ENCODE data around the gene MANSC1. TPM values are rescaled to one million over a fixed set of nuclear protein-coding genes. Genes with fewer than 3 reads are reported as not detected.

MANSC1 gene
- total RNA-seq, 2 donors from 2014 or later: 0.65 to 1.5 TPM

DNA sequence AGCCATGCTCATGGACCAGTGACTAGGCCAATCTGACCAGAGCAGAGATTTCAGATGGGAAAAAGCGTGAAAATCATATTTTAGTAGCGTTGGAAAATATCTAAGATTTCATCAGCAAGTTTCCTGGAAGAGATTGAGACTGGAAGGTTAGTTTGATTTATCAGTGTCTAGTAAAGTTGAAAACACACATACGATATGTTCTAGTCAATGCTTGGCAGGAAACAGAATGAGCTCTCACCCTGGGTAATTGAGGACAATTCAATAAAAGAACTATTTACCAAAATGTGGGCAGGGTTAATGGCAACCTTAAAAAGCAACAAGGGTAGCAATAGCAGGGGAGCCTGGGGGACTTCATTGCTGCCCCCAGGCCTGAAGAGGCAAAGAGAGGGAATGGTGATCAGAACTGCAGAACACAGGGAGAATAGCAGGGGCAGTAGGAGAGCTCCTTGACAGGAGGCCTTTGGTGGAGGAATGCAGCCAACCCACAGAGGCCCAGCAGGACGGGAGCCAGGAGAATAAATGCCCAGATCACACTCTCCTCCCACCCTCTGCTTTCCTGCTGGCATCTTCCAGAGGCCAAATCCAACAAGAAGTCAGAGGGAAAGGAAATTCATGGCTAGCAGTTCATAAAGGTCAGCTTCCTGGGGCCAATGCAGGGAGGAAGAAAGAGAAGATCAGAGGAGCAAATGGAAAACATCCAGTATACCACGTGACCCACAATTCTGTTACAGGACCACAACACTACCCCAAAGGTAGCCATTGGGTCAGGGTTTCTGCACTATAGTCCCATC lies 55.6 kb downstream of the MANSC1 start:
- Mint-ChIP-seq H3K9me3 (no peaks in the 10 kb centered on the region), H3K27me3 (ENCODE audit: low read depth) (no peaks in the 10 kb centered on the region), H3K36me3 (ENCODE audit: insufficient read depth in 2 of 2) (no peaks in the 10 kb centered on the region), H3K4me1 (ENCODE audit: low read depth) (no peaks in the 10 kb centered on the region), H3K27ac (no peak overlapping the region), H3K4me3 (no peak overlapping the region)
- DNase-seq (no peak), ATAC-seq (replicated peaks in 1 of 2) (no peak)

GRCh38 chr12:12290206-12290605 lies 59.8 kb downstream of the MANSC1 start:
- Mint-ChIP-seq H3K9me3 (no peaks in the 10 kb centered on the region), H3K36me3 (ENCODE audit: insufficient read depth in 2 of 2) (no peaks in the 10 kb centered on the region), H3K27me3 (ENCODE audit: low read depth) (no peaks in the 10 kb centered on the region), H3K4me3 (no peak overlapping the region), H3K27ac (no peak overlapping the region), H3K4me1 (ENCODE audit: low read depth) (no peaks in the 10 kb centered on the region)
- no peak for ATAC-seq (replicated peaks in 1 of 2)
- no peak for DNase-seq

DNA sequence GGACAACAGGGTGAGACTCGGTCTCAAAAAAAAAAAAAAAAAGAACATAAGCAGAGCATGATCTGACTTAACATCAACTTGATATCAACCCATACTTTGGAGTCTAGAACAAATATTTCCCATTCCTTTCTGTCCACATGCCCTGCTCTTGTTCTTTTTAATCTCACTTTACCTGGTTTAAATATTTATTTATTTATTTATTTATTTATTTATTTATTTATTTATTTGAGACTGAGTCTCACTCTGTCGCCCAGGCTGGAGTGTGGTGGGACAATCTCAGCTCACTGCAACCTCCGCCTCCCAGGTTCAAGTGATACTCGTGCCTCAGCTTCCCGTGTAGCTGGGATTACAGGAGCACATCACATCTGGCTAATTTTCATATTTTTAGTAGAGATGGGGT lies 63.6 kb downstream of the MANSC1 start:
- no peak for DNase-seq
- peaks cover 20% of the 10 kb centered on the region for H3K27me3 Mint-ChIP-seq (ENCODE audit: low read depth)
- H3K9me3 Mint-ChIP-seq: no peaks in the 10 kb centered on the region
- peaks cover 9% of the 10 kb centered on the region for H3K4me1 Mint-ChIP-seq (ENCODE audit: low read depth)
- no peak for ATAC-seq (replicated peaks in 1 of 2)
- H3K36me3 Mint-ChIP-seq (ENCODE audit: insufficient read depth in 2 of 2): no peaks in the 10 kb centered on the region
- no peak overlapping the region for H3K27ac Mint-ChIP-seq
- H3K4me3 Mint-ChIP-seq: no peak overlapping the region

DNA sequence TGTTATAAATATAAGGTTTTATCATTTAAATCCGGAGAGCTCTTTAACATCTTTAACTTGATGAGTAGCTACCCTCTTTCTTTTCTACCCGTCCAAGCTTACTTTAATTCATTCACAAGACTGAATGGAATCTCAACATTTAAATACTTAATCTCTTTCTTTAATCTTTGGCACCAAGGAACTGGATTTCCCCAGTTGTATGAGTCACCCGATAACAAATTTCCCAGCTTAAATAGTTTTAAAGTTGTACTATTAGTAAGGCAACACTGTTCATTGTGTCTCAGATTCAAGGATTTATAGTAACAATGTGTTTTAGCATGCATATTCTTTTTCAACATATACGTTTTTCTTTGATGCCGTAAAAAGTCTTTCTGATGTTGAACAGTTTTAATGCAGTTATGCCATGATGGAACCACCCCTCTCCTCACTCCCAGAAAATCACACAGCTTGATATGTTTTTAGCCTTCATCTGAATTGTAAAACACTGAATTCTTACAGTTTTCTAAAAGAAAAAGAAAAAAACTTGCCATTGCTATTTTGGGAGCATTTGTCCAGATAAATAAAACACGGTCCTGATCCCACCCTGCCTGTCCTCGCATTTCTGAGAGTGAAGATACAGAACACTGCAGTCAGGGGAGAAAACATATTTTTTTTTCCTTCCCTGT lies 67.1 kb downstream of the MANSC1 start:
- Mint-ChIP-seq H3K27ac (no peak overlapping the region), H3K9me3 (peaks cover 0 to under 1% of the 10 kb centered on the region in 2 donors), H3K27me3 (ENCODE audit: low read depth) (peaks cover 21% of the 10 kb centered on the region), H3K4me3 (no peak overlapping the region), H3K36me3 (ENCODE audit: insufficient read depth in 2 of 2) (peaks cover 0 to under 1% of the 10 kb centered on the region in 2 donors), H3K4me1 (ENCODE audit: low read depth) (peaks cover 9% of the 10 kb centered on the region)
- DNase-seq: no peak
- ATAC-seq (replicated peaks in 1 of 2): no peak

DNA sequence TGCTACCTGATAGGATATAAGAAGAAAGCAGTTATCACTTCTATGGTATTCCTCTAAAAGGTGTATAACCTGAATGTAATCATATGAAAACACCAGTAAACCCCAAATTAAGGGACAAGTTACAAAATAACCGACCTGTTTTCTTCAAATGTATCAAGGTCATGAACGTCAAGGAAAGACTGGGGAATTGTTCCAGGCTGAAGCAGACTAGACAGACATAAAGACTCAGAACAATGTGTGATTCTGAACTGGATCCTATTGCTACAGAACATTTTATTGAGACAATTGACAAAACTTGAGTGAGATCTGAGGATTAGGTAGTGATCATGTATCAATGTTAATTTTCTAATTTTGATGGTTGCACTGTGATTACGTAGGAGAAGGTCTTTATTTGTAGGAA lies 67.8 kb downstream of the MANSC1 start:
- no peak for ATAC-seq (replicated peaks in 1 of 2)
- peaks cover 0 to 1% of the 10 kb centered on the region in 2 donors for H3K9me3 Mint-ChIP-seq
- H3K36me3 Mint-ChIP-seq (ENCODE audit: insufficient read depth in 2 of 2): peaks cover 0 to 2% of the 10 kb centered on the region in 2 donors
- peaks cover 9% of the 10 kb centered on the region for H3K4me1 Mint-ChIP-seq (ENCODE audit: low read depth)
- peaks cover 21% of the 10 kb centered on the region for H3K27me3 Mint-ChIP-seq (ENCODE audit: low read depth)
- no peak overlapping the region for H3K27ac Mint-ChIP-seq
- no peak for DNase-seq
- no peak overlapping the region for H3K4me3 Mint-ChIP-seq

GRCh38 chr12:12281134-12281533 lies 68.9 kb downstream of the MANSC1 start:
- Mint-ChIP-seq H3K4me3 (no peak overlapping the region), H3K27me3 (ENCODE audit: low read depth) (peaks cover 21% of the 10 kb centered on the region), H3K4me1 (ENCODE audit: low read depth) (peaks cover 9% of the 10 kb centered on the region), H3K36me3 (ENCODE audit: insufficient read depth in 2 of 2) (peaks cover 0 to 2% of the 10 kb centered on the region in 2 donors), H3K9me3 (peaks cover 0 to 1% of the 10 kb centered on the region in 2 donors), H3K27ac (no peak overlapping the region)
- no peak for ATAC-seq (replicated peaks in 1 of 2)
- no peak for DNase-seq

DNA sequence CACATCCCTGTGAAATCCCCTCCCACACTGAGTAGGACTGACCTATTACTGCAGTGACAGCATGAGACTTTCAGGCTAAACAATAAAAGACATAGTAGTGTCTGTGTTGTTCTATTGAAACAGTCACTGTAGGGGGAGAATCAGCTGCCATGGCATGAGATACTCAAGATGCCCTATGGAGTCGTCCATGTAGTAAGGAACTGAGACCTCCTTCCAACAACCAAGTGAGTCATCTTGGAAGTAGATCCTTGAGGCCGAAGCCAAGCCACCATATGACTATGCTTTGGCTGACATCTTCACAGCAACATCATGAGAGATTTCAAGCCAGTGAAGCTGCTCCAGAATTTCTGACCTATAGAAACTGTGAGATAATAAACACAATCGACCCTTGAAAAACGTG lies 71.1 kb downstream of the MANSC1 start:
- H3K4me1 Mint-ChIP-seq (ENCODE audit: low read depth): peaks cover 9% of the 10 kb centered on the region
- H3K36me3 Mint-ChIP-seq (ENCODE audit: insufficient read depth in 2 of 2): peaks cover 0 to 2% of the 10 kb centered on the region in 2 donors
- peaks cover 0 to 1% of the 10 kb centered on the region in 2 donors for H3K9me3 Mint-ChIP-seq
- H3K4me3 Mint-ChIP-seq: no peak overlapping the region
- ATAC-seq (replicated peaks in 1 of 2) (no peak), DNase-seq (no peak)
- peaks cover 21% of the 10 kb centered on the region for H3K27me3 Mint-ChIP-seq (ENCODE audit: low read depth)
- H3K27ac Mint-ChIP-seq: no peak overlapping the region

Other genes with a start within 250 kb of the MANSC1 start
- gene LRP6, start 83.2 kb downstream of the MANSC1 start, total RNA-seq: 1 to 10 TPM; 2.6 to 3.7 TPM
- 10 to 100 TPM; 37.7 to 44.9 TPM for gene BORCS5, start 6.8 kb upstream of the MANSC1 start, total RNA-seq
- 100 to 1,000 TPM; 105 to 129 TPM for gene DUSP16, start 212.6 kb upstream of the MANSC1 start, total RNA-seq